ENCODE data around the gene PTPRU. TPM values are rescaled to one million over a fixed set of nuclear protein-coding genes. Genes with fewer than 3 reads are reported as not detected.

Gene PTPRU
- polyA plus RNA-seq, 1 of the 3 experiments (the other 2 are of a cell fraction): 3.5 TPM

DNA sequence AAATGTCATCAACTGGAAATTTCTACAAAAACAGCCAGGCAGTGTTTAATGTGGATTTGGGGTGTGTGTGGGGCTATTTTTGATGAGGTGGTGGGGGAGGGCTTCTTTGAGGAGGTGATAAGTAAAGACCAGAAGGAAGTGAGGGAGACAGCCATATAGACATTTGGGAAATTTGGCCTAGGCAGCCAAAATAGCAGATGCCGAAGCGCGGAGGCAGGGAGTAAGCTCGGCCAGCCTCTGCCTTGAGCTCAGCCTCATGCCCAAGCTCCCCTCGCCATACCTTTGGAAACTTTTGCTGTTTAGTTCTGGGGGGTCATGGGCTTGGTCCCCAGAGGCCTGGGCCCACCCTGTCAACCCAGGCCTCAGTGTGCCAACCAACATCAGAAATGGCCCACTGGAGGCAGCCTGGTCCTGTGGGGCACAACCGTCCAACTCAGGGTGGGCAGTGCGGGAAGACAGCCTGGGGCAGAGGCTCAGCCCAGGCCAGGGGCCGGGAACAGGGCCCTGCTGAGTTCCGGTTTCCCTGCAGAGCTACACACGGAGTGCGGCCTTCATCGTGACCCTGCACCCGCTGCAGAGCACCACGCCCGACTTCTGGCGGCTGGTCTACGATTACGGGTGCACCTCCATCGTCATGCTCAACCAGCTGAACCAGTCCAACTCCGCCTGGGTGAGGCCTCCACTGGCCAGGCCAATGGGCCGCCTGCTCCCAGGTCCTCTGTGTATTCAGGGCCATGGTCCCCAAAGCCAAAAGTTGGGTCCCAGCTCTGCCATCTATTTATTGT, 84.0 kb downstream of the PTPRU start:
- Histone ChIP-seq H3K9me2 (no peaks in the 10 kb centered on the region), H4K20me1 (ENCODE audit: insufficient read depth) (no peaks in the 10 kb centered on the region), H3K27ac (ENCODE audit: low read depth in 2 of 2, low read length in 1 of 2) (no peak overlapping the region), H2AFZ (ENCODE audit: low read depth) (no peak overlapping the region), H3K27me3 (ENCODE audit: insufficient read depth) (no peaks in the 10 kb centered on the region), H3K79me2 (ENCODE audit: insufficient read depth) (no peaks in the 10 kb centered on the region), H3K4me2 (no peak overlapping the region), H3K9ac (no peak overlapping the region), H3K4me3 (ENCODE audit: low read depth in 2 of 2, low read length in 1 of 2) (no peak overlapping the region), H3K36me3 (replicated peaks in 1 of 2; ENCODE audit: control insufficient read depth in 1 of 2, insufficient read depth in 2 of 2, low read length in 1 of 2) (no peaks in the 10 kb centered on the region), H3F3A (replicated peaks; ENCODE audit: insufficient read depth) (no peaks in the 10 kb centered on the region), H3K9me3 (no peaks in the 10 kb centered on the region), H3K4me1 (ENCODE audit: control insufficient read depth in 1 of 2, insufficient read depth in 2 of 2, low read depth in 1 of 2, low read length in 1 of 2) (peaks cover 0 to 5% of the 10 kb centered on the region in 2 experiments; a peak in 1 of 4 replicates)
- no peak for TF ChIP-seq TAF1 (IDR thresholded peaks at IDR 0.05; ENCODE audit: borderline replicate concordance, low read depth, low read length)
- TF ChIP-seq EZH2phosphoT487 (IDR thresholded peaks at IDR 0.05; ENCODE audit: borderline replicate concordance, low read depth): no peak
- TF ChIP-seq MEF2A (IDR thresholded peaks at IDR 0.05; ENCODE audit: borderline replicate concordance, low read depth): no peak
- TF ChIP-seq, protein P1, sequence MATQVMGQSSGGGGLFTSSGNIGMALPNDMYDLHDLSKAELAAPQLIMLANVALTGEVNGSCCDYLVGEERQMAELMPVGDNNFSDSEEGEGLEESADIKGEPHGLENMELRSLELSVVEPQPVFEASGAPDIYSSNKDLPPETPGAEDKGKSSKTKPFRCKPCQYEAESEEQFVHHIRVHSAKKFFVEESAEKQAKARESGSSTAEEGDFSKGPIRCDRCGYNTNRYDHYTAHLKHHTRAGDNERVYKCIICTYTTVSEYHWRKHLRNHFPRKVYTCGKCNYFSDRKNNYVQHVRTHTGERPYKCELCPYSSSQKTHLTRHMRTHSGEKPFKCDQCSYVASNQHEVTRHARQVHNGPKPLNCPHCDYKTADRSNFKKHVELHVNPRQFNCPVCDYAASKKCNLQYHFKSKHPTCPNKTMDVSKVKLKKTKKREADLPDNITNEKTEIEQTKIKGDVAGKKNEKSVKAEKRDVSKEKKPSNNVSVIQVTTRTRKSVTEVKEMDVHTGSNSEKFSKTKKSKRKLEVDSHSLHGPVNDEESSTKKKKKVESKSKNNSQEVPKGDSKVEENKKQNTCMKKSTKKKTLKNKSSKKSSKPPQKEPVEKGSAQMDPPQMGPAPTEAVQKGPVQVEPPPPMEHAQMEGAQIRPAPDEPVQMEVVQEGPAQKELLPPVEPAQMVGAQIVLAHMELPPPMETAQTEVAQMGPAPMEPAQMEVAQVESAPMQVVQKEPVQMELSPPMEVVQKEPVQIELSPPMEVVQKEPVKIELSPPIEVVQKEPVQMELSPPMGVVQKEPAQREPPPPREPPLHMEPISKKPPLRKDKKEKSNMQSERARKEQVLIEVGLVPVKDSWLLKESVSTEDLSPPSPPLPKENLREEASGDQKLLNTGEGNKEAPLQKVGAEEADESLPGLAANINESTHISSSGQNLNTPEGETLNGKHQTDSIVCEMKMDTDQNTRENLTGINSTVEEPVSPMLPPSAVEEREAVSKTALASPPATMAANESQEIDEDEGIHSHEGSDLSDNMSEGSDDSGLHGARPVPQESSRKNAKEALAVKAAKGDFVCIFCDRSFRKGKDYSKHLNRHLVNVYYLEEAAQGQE (IDR thresholded peaks at IDR 0.05; ENCODE audit: low read depth, low read length): no peak
- no peak for TF ChIP-seq RXRA (IDR thresholded peaks at IDR 0.05; ENCODE audit: borderline replicate concordance, low read depth)
- no peak for TF ChIP-seq RAD21 (IDR thresholded peaks at IDR 0.05; ENCODE audit: low read length)
- TF ChIP-seq, protein P2, sequence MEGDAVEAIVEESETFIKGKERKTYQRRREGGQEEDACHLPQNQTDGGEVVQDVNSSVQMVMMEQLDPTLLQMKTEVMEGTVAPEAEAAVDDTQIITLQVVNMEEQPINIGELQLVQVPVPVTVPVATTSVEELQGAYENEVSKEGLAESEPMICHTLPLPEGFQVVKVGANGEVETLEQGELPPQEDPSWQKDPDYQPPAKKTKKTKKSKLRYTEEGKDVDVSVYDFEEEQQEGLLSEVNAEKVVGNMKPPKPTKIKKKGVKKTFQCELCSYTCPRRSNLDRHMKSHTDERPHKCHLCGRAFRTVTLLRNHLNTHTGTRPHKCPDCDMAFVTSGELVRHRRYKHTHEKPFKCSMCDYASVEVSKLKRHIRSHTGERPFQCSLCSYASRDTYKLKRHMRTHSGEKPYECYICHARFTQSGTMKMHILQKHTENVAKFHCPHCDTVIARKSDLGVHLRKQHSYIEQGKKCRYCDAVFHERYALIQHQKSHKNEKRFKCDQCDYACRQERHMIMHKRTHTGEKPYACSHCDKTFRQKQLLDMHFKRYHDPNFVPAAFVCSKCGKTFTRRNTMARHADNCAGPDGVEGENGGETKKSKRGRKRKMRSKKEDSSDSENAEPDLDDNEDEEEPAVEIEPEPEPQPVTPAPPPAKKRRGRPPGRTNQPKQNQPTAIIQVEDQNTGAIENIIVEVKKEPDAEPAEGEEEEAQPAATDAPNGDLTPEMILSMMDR (IDR thresholded peaks at IDR 0.05): no peak
- WGBS (ENCODE audit: low lambda C conversion rate): 85% methylated on average over 7 of the region's 21 CpGs
- no peak for DNase-seq
- ChIA-PET POLR2A (no interaction called here), CTCF (no interaction called here)

DNA sequence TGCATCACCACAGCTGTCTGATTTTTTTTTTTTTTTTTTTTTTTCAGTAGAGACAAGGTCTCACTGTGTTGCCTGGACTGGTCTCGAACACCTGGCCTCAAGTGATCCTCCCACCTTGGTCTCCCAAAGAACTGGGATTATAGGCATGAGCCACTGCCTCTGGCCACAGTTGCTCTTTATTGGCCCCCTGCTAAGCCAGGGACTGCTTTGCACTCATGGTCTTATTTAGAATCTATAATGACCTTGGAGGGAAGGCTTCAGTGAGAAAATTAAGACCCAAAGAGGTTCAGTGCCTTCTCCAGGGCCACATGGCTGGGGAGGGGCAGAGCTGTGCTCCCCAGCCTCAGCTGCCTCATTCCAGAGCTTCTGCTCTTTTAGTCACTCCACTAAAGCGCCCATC, 84.9 kb downstream of the PTPRU start:
- Histone ChIP-seq H4K20me1 (ENCODE audit: insufficient read depth) (no peaks in the 10 kb centered on the region), H3K4me3 (ENCODE audit: low read depth in 2 of 2, low read length in 1 of 2) (no peak overlapping the region), H3K9ac (no peak overlapping the region), H2AFZ (ENCODE audit: low read depth) (no peak overlapping the region), H3F3A (replicated peaks; ENCODE audit: insufficient read depth) (no peaks in the 10 kb centered on the region), H3K4me1 (ENCODE audit: control insufficient read depth in 1 of 2, insufficient read depth in 2 of 2, low read depth in 1 of 2, low read length in 1 of 2) (peaks cover 0 to 13% of the 10 kb centered on the region in 2 experiments; a peak in 1 of 4 replicates), H3K4me2 (no peak overlapping the region), H3K36me3 (replicated peaks in 1 of 2; ENCODE audit: control insufficient read depth in 1 of 2, insufficient read depth in 2 of 2, low read length in 1 of 2) (no peaks in the 10 kb centered on the region), H3K9me2 (no peaks in the 10 kb centered on the region), H3K9me3 (no peaks in the 10 kb centered on the region), H3K27ac (ENCODE audit: low read depth in 2 of 2, low read length in 1 of 2) (no peak overlapping the region), H3K79me2 (ENCODE audit: insufficient read depth) (no peaks in the 10 kb centered on the region), H3K27me3 (ENCODE audit: insufficient read depth) (no peaks in the 10 kb centered on the region)
- CTCF ChIA-PET: interaction anchor here (0.7 to 0.9 kb wide), 2 partner anchors 14 to 24 kb away, joined by 3 read pairs; no protein-coding TSS in a partner anchor
- POLR2A ChIA-PET: no interaction called here
- no peak for DNase-seq
- TF ChIP-seq, protein P3, sequence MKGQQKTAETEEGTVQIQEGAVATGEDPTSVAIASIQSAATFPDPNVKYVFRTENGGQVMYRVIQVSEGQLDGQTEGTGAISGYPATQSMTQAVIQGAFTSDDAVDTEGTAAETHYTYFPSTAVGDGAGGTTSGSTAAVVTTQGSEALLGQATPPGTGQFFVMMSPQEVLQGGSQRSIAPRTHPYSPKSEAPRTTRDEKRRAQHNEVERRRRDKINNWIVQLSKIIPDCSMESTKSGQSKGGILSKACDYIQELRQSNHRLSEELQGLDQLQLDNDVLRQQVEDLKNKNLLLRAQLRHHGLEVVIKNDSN (IDR thresholded peaks at IDR 0.05; ENCODE audit: borderline replicate concordance, low read depth): no peak
- TF ChIP-seq FOSL2 (IDR thresholded peaks at IDR 0.05; ENCODE audit: borderline replicate concordance, low read depth) (no peak), RFX5 (IDR thresholded peaks at IDR 0.05; ENCODE audit: low read length) (no peak), EZH2phosphoT487 (IDR thresholded peaks at IDR 0.05; ENCODE audit: borderline replicate concordance, low read depth) (no peak), FOXM1 (IDR thresholded peaks at IDR 0.05; ENCODE audit: low read depth) (no peak), MEF2A (IDR thresholded peaks at IDR 0.05; ENCODE audit: borderline replicate concordance, low read depth) (no peak)
- TF ChIP-seq, protein P4, sequence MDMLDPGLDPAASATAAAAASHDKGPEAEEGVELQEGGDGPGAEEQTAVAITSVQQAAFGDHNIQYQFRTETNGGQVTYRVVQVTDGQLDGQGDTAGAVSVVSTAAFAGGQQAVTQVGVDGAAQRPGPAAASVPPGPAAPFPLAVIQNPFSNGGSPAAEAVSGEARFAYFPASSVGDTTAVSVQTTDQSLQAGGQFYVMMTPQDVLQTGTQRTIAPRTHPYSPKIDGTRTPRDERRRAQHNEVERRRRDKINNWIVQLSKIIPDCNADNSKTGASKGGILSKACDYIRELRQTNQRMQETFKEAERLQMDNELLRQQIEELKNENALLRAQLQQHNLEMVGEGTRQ (IDR thresholded peaks at IDR 0.05; ENCODE audit: borderline replicate concordance, low read depth, low read length): no peak
- 59% methylated on average over 2 of the region's 2 CpGs for WGBS (ENCODE audit: low lambda C conversion rate)

Measured in SK-N-SH (cell line).